Activated CD4-positive, alpha-beta T cell treated with anti-CD3 and anti-CD28 coated beads, Interleukin-2, amount 50 U/mL, for 1 hour (primary cell): Measurements from ENCODE around the gene CHRFAM7A.
"Not testable (repeated sequence)": the region's sequence is repeated elsewhere in the genome, so short reads cannot be mapped to it uniquely, and the experiment has no call there.

ENCODE experiments used
- DNase-seq: peaks from one replicate; pipeline ENCODE4 v3.0.0-alpha.2; 2020

Gene CHRFAM7A

DNA sequence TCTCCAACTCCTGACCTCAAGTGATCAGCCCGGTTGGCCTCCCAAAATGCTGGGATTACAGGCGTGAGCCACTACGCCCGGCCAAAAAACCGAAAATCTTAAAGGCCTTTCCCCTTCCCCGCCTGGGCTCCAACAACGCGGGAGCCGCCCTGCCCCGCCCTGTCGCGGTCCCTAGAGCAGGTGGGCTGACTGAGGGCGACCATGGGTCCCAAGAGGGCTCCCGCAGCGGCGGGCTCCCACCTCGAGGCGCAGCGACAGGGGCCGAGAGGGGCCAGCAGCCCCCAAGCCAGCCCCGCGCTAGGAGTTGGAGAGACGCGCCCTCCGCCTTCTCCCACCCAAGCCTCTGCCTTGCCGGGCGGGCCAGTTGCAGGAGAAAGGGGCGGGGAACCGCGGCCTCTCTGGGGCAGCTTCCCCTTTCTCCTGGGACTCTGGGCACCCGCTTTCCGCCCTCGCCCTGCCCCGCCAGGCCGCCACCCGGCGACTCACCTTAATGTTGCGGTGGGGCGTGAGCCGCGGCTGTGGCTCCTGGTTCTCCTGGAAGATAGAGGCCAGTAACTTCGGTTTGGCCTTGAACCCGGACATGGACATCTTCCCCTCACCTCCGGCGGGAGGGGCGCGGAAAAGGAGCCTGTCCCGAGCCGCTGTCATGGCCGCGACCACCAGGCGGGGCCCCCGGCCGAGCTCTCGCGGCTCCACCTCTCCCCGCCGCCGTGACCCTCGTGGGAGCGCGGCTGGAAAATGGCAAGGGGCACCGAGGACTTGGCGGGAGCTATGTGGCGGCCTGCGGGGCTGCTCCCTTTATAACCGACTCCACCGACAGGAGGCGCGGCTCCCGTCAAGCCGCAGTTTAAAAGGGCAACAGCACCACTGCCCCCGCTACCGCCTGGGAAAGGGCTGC, at the start of gene CHRFAM7A:
CHRFAM7A (minus strand) TSS at position 775 of the 898 bp plus-strand sequence. CDS start 10,189 bp downstream, outside the sequence.
- not testable (repeated sequence) for DNase-seq

DNA sequence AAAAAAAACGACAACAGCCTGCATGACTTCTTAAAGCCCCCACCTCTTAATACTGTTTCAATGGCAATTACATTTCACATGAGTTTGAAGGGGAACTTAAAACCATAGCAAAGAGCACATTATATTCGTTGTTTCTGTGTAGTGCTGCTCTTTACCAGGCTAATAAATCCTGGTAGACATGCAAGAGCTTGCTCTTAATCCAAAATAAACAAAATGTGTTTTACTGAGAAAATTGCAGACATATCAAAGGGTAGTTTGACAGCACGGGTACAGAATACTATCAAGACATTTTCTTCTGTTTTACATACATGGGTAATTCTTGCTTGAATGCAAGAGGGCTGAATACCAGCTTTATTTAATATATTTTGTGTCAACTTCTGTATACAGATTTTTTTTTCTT, 45.0 kb upstream of the CHRFAM7A start:
- DNase-seq = not testable (repeated sequence)

DNA sequence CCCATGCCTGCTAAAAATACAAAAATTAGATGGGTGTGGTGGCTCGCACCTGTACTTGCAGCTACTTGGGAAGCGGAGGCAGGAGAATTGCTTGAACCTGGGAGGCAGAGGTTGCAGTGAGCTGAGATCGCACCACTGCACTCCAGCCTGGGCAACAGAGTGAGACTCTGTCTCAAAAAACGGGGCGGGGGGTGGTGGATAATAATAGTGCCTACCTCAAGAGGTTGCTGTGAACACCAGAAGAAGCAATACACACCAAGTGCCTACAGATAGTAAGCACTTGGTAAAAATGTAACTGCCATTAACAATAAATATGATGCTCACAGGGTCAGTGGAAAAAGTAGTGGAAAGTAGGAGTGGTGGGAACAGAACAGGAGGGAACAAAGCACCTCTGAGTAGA, 42.5 kb upstream of the CHRFAM7A start:
- DNase-seq = not testable (repeated sequence)

DNA sequence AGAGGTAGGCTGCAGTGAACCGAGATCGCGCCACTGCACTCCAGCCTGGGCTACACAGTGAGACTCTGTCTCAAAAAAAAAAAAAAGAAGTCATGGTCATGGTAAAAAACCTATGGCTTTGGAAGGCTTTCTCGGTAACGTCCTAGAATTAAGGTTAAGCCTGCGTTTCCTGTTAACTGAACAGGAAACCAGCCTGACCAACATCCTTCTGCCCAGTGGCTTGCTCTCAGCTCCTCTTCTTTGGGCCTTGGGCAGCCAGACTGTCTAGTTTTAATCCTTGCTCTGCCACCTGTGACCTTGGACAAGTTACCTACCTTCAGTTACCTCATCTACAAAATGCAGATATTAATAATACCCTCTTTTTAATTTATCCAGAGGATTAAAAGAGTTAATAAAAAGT, 27.4 kb upstream of the CHRFAM7A start:
- DNase-seq = not testable (repeated sequence)

DNA sequence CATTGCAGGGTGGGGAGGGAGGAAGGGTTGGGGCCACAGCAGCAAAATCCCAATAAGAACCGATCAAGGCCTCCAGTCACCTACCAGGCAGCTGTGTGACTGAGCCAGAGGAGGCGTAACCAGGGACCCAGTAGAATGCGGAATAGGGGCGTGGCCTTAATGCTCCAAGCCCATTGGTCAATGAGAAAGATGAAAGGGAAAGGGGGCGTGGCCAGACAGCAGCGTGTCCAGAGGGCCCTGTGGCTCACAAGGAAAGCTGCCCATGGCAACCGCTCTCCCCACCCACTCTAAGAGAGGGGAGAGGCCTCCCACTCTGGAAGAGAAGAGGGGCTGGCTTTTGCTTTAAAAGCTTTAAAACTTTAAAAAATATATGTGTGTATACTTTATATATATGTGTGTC, 20.8 kb upstream of the CHRFAM7A start, which contains the start of gene GOLGA8R:
GOLGA8R (minus strand) TSS at position 101 of the 400 bp plus-strand sequence; CDS start at position 3, 98 bp downstream.
- not testable (repeated sequence) for DNase-seq

DNA sequence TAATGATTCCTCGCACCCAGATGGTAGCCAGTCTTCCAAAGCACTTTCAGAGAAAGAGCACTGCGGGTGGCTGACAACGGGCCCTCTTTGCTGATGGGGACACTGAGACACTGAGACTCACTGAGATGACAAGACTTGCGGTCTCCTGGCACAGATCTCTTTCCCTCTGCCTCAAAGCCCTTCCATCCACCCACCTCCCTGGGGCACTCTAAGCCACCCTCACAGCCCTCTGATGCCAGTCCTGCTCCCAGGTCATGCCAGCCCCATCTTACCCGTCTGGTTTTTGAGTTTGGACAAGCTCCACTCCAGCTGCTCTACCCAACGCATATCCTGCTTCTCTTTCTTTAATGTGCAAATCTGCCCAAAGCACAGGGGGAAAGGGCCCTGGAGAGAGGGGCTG, 14.3 kb upstream of the CHRFAM7A start:
- not testable (repeated sequence) for DNase-seq

DNA sequence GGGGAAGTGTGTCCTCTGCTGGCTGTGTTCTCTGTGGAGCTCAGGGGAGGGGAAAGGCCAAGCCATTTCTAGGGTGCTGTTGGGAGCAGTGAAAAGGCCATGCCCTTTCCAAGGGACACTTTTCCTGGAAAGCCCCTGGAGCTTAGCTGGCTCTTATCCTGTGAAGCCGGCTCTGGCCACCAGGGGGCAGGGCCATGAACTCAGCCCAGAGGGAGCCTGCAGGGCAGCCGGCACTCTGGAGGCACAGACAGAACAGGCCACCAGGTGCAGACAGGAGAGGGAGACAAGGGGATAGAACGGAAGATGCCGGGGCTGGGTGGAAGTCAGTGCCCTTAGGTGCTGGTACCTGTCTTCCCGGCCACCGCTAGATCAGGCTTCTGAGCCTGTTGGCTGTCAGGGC, 5.6 kb upstream of the CHRFAM7A start:
- DNase-seq = peak; percentile 60

DNA sequence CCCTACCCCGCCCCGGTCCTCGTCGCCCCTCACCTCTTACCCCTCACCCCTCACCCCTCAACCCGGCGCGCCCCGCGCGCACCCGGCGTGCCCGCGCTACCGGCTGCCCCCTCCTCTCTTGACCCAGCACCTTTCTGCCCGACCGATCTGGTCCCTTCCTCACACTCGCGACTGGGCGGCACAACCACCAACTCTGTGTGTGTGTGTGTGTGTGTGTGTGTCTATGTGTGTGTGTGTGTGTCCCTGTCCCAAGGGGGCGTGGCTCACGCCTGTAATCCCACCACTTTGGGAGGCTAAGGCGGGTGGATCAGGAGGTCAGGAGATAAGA, 288 bp upstream of the CHRFAM7A start:
- DNase-seq = not testable (repeated sequence)

DNA sequence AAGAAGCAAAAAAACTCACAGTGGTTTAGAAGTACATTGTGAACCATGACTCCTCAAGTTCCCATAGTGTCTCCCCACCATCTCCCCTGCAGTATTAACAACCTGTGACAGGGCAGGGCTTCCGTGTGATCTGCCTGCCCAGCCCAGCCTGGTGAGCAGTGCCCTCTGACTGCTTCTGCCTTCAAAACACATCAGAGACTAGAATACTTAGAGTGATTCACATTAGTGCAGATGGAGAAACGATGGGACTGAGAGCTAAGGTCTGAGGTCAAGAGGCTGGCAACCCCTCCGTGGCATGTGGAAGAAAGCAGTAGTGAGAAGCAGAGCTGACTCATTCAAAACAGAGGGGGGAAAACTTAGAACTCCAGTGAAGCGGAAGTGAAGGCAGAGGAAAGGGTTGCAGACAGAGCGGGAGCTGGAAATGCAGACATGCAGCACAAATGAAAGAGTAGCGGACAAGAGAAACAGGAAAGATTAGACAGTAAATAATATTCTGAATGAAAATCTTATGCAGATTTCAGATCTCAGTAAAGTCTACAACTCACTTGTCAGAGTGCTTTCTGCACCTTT, 6.9 kb downstream of the CHRFAM7A start:
- DNase-seq = not testable (repeated sequence)

DNA sequence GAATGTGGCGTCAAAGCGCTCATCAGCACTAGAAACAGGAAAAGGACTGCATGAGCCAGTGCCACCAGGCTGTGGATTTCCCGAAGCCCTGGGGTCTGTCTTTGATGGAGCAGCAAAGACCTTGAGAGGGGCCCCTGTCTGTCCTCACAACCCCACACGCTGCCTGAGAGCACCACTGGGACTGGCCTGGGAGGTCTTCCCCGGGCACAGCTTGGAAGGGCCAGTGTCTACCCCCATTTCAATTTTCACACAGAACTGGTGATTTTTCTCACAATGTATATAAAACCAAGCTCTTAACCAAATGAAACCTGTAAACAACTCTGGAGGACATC, 16.3 kb downstream of the CHRFAM7A start:
- not testable (repeated sequence) for DNase-seq

DNA sequence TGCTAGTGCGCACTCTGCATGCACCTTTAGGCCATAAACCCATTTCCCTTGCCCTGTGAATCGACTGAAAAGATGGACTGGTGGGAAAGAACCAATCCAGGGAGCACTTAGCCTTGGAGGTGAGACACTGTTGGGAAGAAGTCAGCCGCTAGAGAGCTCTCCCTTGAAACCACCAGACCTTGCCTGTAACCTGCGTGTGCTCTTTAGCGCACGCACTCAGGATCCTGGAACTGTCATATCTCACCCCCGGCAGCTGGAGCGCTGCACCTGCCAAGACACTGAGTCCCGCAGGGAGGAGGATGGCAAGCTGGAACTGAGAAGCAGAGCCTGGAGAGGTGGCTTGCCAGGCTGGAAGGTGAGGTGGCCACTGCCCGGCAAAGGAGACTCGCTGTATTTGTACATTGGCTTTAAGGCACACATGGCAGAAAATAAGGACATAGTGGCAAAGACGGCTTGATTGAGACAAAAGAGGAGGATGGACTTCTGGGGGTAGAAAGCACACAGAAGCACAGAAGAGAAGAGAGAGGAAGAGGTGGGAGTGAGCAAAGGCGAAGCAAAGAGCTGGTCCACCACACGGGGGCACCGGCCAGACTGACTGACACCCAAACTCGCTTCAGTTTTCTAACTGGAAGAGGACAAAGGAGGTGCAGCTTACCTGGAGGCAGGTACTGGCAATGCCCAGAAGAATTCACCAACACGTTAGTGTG, 16.8 kb downstream of the CHRFAM7A start:
- DNase-seq = not testable (repeated sequence)

DNA sequence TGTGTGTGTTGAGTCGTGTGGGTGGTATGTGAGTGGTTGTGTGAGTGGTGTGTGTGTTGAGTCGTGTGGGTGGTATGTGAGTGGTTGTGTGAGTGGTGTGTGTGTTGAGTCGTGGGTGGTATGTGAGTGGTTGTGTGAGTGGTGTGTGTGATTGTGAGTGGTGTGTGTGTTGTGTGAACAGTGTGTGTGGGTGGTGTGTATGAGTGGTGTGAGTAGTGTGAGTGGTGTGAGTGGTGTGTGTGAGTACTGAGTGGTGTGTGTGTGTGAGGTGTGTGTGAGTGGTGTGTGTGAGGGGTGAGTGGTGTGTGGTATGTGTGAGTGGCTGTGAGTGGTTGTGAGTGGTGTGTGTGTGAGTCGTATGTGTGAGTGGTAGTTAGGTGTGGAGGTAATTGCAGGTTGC, 17.5 kb downstream of the CHRFAM7A start:
- DNase-seq = not testable (repeated sequence)

DNA sequence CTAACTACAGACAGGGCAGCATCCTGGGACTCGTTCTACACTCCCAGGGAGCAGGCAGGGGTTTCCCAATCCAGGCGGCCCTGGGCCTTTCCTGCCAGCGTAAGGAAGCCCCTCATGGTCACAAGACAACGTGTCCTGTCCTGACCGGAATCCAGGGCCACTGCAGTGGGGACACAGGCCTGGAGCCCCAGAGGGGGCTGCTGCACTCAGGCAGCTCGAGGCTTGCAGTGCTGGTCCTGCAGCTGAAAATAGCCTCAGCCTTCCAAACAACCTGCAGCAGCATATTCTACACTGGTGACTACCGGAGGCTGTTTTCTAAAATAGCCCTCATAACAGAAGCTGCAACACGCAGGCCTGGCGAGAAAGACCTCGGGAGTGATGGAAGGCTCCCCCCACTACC, 18.5 kb downstream of the CHRFAM7A start:
- DNase-seq = not testable (repeated sequence)

DNA sequence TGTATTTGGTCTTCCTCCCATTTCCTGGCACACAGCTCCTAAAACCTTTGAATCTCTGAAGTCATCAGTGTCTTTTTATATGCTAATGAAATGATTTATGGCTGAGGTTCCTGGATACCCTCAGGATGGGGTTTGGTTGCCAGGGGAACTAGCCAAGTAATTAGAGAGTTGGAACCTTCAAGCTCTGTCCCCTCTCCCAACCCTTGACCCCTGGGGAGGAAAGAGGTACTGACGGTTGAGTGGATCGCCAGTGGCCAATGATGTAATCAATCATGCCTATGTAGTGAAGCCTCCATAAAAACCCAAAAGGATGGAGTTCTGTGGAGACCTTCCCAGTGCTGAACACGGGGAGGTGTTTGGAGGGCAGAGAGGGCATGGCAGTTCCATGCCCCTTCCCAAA, 25.1 kb downstream of the CHRFAM7A start:
- DNase-seq = not testable (repeated sequence)

DNA sequence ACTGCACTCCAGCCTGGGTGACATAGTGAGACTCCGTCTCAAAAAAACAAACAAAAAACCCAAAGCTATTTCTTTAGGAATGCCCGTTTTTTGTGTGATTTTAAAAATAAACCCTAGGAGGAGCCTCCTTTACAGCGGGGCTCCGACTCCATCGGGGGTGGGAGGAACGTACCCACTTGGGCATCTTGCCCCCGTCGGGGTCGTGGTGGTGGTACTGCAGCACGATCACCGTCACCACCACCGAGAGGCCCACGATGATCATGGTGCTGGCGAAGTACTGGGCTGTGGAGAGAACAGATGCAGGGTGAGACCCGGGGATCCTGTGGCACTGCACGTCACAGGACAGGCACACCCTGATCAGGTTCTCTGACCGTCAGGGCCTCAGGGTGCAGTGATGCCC, 26.1 kb downstream of the CHRFAM7A start:
- not testable (repeated sequence) for DNase-seq

DNA sequence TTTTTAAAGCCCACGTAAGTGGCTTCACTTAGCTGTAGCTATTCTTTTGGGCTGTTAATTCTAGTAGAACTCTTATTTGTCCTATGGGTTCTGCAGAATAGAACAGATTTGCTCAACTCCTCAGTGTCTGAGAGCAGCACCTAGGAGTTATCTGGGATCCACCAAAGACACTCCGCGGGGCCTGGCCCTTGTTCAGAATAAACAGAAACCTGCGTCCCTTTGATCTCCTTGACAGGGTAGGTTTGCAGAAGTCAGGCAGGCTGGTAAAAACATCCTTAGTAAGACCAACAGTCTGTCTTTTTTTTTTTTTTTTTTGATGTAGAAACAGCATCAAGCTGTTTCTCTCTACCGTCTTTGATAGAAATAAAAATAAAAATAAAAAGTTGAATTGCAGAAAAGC, 31.9 kb downstream of the CHRFAM7A start:
- not testable (repeated sequence) for DNase-seq

DNA sequence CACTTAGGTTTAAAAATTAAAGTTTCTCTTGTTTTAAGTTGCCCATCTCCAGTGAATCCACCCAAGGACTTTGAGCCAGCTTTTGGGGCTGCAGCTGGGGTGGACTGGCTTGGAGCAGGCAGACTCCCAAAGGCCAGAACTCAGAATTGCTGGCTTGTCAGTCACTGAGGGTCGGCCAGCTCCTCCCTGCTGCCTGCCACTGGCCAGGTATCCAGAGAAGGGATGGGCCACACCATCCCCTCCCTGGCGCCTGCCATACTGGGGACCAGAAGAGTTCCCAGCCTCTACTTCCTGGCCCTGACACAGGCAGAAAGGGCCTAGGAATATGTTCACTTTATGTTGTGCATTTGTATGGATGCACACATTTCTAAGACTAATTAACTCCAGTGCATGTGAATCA, 32.4 kb downstream of the CHRFAM7A start:
- DNase-seq = not testable (repeated sequence)

DNA sequence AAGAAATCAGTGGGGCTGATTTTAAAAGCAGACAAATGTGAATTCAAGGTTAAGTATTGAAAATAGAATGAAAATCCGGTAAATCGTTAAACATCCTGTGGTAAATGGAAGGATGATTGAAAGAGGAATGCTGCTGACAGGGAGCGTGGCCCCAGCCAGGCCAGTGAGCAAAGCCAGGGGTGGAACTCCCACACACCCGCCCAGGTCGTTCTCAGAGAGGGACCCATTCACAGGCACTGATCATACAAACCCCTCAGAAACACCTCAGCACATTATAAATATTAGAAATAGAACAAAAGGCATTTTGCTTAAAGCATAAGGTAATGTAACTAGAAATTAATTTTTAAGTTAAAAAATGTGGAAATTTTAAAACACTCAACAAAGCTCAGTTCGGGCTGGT, 38.3 kb downstream of the CHRFAM7A start:
- DNase-seq = not testable (repeated sequence)

DNA sequence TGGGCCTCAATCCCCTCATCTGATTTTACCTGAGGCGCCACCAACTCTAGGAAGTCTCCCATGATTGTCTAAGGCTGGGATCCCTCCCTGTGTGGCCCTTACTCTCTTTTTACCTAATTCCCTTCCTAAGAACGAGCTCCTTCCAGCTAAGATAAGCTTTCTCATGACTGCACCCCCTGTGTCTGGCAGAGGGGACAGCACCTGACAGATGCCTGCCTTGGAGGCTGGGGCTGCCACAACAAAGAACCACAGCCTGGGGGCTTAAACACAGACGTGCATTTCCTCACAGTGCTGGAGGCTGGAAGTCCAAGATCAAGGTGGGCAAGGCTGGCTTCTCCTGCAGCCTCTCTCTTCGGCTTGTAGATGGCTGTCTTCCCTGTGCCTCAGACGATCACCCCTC, 43.5 kb downstream of the CHRFAM7A start:
- DNase-seq = not testable (repeated sequence)

DNA sequence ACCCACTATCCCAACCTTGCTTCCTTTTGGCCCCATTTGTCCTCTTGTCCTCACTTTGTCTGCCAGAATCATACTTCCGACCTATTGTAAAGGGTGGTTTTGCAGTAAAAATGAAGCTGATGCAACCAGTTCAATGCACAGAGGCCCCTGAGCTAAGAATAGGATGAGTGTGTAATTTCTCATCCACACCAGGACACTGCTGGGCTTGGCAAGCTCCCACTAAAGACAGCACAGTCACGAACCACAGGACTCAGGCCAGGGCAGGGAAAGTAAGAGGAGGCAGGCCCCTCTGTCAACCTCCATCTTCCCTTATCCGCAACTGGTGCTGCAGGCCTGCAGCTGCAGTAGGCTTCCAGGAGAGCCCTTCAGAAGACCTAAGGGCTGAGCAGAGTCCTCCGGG, 56.8 kb downstream of the CHRFAM7A start:
- DNase-seq = not testable (repeated sequence)

DNA sequence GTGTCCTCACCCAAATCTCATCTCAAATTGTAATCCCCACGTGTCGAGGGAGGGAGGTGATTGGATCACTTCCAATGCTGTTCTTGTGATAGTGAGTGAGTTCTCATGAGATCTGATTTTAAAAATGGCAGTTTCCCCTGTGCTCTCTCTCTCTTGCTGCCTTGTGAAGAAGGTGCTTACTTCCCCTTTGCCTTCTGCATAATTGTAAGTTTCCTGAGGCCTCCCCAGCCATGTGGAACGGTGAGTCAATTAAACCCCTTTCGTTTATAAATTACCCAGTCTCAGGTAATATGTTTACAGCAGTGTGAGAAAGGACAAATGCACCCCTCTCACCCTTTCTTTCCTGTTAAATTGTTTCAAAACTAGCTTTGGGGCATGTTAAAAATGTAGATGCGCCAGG, 59.2 kb downstream of the CHRFAM7A start:
- not testable (repeated sequence) for DNase-seq

DNA sequence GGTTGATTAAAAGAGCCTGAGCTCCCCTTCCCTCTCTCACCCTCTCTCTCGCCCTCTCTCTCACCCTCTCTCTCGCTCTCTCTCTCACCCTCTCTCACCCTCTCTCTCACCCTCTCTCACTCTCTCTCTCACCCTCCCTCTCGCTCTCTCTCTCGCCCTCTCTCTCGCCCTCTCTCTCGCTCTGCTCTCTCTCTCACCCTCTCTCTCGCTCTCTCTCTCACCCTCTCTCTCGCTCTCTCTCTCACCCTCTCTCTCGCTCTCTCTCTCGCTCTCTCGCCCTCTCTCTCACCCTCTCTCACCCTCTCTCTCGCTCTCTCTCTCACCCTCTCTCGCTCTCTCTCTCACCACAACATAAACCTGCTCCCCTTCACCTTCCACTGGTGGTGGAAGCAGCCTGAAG, 67.2 kb downstream of the CHRFAM7A start:
- DNase-seq = not testable (repeated sequence)

DNA sequence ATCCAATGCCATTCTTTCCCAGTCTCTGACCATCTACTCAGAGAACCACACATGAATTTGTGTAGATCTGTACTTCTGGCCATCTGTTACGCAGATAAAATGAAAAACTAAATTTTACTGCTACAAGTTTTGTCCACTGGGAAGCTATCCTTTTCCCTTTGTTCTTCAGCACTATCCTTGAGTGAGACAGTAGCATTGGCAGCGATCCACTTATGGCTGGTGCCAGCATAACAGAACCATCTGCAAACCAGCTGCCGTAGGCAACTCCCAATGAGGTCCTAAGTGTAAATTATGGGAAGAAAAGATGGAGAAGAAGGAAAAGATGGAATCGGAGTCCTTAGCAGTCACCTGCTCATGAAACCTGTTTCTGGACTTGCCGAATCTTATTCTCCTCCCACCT, 72.3 kb downstream of the CHRFAM7A start:
- not testable (repeated sequence) for DNase-seq

DNA sequence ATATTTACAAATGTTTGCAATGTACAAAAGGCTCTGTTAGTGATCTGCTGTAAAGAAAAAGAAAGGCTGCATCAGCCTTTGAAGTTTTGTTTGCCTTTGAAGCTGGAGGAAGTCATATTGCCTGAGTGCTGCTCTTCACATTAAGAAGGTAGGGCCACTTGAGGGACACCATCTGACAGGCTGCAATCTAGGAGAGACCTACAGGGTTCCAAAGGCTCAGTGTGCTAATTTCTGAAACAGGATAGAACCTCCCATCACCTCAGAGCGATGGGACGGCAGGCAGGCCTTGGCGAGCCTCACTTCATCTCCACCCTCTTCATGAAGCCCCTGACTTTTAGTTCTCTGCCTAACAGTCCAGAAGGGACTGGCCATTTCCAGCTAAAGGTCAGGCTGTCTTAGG, 77.6 kb downstream of the CHRFAM7A start:
- DNase-seq = not testable (repeated sequence)
